GM10847 (cell line): Measurements from ENCODE around the gene GAREM1.

ENCODE experiments used
- POLR2A ChIP-seq: IDR thresholded peaks from 2 replicates; pipeline ENCODE4 v1.6.1; 2011; ENCODE audit not compliant: insufficient read length; ENCODE audit errors: extremely low read depth

Gene GAREM1

GRCh38 chr18:32461709-32462272, 8.9 kb downstream of the GAREM1 start:
- no peak for TF ChIP-seq POLR2A

GRCh38 chr18:32460171-32460731, 10.4 kb downstream of the GAREM1 start:
- TF ChIP-seq POLR2A, result no peak

GRCh38 chr18:32459361-32460101, 11.2 kb downstream of the GAREM1 start:
- TF ChIP-seq POLR2A, result no peak

GRCh38 chr18:32455361-32455760, 15.3 kb downstream of the GAREM1 start:
- no peak for TF ChIP-seq POLR2A

GRCh38 chr18:32454593-32454992, 16.1 kb downstream of the GAREM1 start:
- no peak for TF ChIP-seq POLR2A

- TF ChIP-seq POLR2A, result no peak
Observed at GRCh38 chr18:32450874-32451273, 19.8 kb downstream of the GAREM1 start.

GRCh38 chr18:32450026-32450691, 20.5 kb downstream of the GAREM1 start:
- no peak for TF ChIP-seq POLR2A

DNA sequence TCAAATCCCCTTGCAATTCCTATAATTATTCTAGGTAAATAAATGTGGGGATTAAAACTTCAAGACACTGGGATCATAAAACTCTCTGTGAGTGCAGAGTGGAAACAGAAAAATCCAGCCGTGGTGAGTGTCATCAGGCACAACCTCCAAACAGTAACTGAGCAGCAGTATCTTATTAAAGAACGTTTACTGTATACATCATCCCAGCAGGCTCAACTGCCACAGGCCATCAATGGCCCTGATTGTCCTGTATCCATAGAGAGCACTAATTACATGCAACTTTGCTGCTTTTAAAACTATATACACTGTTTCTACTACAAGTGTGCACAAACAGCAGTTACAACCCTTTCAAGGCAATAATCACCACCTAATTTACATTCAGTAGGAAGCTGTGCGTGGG, 23.9 kb downstream of the GAREM1 start:
- TF ChIP-seq POLR2A, result no peak

DNA sequence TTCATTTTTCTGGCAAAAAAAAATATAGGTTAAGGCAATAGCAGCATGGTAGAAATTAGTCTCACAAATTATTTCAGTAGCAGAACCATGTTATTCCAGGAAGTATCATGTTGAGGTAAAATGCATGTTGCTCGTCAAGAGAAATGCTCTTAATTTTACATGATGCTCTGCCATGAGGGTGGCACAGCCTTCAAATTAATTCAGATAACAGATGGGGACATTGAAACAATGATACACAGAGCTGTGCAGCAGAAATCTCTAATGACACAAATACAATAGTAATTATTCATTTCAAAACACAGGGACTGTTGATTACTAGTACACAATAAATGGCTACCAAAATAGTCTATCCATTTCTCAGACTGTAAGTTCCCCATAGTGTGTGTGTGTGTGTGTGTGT, 24.8 kb downstream of the GAREM1 start:
- TF ChIP-seq POLR2A, result no peak

GRCh38 chr18:32443706-32444215, 26.9 kb downstream of the GAREM1 start:
- no peak for TF ChIP-seq POLR2A

DNA sequence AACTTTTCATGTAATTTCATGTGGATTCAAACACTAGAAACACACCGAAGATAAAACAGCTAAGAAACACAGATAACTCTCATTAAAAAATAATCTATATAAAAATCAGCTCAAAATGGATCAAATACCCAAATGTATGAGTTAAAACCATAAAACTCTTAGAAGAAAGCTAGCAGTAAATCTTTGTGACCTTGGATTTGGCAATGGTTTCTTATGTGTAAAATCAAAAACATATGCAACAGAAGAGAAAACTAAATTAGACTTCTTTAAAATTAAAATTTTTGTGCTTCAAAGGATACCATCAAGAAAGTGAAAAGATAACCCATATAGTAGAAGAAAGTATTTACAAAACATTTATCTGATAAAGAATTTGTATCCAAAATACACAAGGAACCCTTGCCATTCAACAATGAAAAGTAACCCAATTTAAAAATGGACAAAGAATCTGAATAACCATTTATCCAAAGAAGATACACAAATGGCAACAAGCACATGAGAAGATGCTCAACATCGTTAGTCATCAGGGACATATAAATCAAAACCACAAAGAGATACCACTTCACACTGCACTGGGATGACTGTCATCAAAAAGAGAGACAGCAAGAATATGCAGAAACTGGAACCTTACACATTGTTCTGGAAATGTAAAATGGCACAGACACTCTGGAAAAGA, 27.5 kb downstream of the GAREM1 start:
- no peak for TF ChIP-seq POLR2A

DNA sequence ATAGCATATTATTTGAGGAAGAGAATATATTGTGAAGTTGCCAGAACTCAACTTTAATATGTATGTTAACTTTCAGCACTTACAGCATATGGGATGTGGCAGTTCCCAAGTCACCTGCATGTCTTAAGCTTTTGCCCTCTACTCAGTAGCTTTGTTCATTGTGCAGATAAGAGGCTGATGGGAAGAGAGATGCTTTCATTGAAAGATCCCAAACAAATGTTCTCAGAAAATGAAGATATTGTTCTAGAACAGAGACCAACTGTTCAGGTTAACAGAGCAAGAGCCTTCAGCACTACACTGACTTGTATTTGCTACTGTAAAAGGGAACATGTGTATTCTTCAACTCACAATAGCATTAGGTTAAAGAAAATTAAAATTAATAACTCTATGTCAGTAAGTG, 28.1 kb downstream of the GAREM1 start:
- no peak for TF ChIP-seq POLR2A

- no peak for TF ChIP-seq POLR2A
Observed at GRCh38 chr18:32441533-32441932, 29.1 kb downstream of the GAREM1 start.

DNA sequence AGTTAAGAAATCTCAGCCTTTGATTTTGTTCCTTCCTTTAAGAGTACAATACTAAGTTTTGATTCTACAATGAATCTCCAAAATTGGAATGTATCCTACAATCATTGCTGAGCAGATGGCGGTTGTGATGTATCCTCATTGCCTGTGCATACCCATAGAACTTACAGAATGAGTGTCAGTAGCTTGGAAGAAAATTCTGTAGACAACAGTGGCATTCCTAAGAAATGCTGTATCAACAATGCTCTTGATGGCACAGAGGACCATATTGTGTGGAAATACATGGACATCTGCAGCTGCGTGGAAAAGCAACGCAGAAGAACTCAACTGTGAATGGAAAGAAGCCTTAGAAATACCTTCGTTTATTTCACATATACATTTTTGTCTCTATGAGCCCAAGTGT, 30.2 kb downstream of the GAREM1 start:
- no peak for TF ChIP-seq POLR2A

DNA sequence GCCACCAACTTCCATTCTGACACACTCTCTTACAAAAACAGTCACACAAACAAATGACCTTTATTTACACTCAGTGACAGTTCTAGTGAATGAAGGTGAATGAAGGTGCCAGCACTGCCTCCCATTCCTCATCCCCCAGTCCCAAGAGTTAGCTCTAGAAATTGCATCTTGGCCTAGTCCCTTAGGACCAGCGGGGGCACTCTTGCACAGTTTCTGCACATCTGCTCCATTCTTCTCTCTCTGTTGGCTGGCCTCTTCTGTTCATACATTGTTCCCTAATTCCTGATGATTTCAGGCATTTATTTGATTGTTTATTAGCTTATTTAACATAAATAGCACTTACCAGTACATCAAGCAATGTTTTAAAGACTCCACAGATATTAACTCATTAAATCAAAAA, 30.9 kb downstream of the GAREM1 start:
- no peak for TF ChIP-seq POLR2A

DNA sequence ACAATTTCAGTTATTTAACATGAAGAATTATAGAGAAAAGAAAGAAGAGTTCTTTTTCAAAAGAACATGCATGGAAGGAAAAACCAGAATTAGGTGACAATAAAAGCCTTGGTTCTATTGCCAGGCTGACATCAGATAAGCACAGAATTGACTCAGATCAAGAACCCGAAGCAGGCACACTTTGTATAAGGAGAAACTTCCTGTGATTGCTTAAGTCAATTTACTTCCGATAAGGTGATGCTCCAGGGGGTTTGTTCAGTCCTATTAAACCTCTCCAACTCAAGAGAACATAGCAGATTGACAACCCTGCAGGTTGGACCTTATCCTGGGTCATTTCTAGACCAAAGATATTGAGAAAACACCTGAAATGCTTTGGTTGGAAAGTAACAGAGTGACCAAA, 31.4 kb downstream of the GAREM1 start:
- no peak for TF ChIP-seq POLR2A

DNA sequence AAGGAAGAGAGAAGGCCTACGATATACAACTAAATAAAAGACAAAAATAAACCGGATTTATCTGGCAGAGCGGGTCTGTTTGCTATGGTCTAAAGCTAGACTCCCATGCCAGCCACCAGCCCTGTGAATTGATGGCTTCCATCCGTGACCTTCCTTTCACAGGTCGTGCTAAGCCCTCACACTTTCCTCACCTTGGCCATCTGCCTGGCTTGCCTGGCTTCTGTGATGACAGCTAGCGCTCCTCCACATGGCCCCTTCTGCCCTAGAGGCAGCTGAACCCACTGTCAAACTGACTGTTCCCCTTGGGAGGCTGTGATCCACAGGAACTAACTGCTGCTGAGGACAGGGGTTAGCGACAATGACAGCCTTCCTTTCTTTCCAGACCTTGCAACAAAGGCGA, 32.5 kb downstream of the GAREM1 start:
- no peak for TF ChIP-seq POLR2A
